SK-N-SH (cell line): Measurements from ENCODE around the gene AKR1C3. TPM values are rescaled to one million over a fixed set of nuclear protein-coding genes. Genes with fewer than 3 reads are reported as not detected.

Experiments used
- CTCF ChIA-PET: fragments of 300-600, 350-600 bp; formaldehyde crosslinking; extraction: SDS; loops from one replicate; lab custom pipeline; 2021; lab: Yijun Ruan, JAX
- POLR2A ChIA-PET: fragments of 350-600 bp; sonication (Branson Sonifier 250); formaldehyde crosslinking; extraction: SDS; loops from one replicate; lab custom pipeline; 2020; ENCODE audit warnings: antibody characterized with exemption, inconsistent platforms; lab: Yijun Ruan, JAX
- DNase-seq: peaks from one replicate; pipeline ENCODE4 v3.0.0; 2012
- H2AFZ ChIP-seq: fragments of 200-600 bp; sonication (generic); 2 replicates; pipeline ENCODE4 v1.8.1; 2016; ENCODE audit warnings: antibody characterized with exemption, mild to moderate bottlenecking, low read depth
- H3F3A ChIP-seq: fragments of 200-600 bp; sonication (generic); replicated peaks from 2 replicates; pipeline ENCODE3; 2016; ENCODE audit warnings: antibody characterized with exemption, mild to moderate bottlenecking; ENCODE audit not compliant: insufficient read depth
- H3K27ac ChIP-seq, 2 experiments: fragments of 200-500 bp in 1 of 2; fragments of 200-600 bp in 1 of 2; sonication (Bioruptor generic) in 1 of 2; sonication (generic), shearing (Covaris generic) in 1 of 2; 2 replicates each; pipeline versions ENCODE4 v1.5.1 to v1.6.1; 2014 to 2016; ENCODE audit warnings: low read depth in 2 of 2, inconsistent platforms in 1 of 2, low read length in 1 of 2, mild to moderate bottlenecking in 1 of 2, mixed read lengths in 1 of 2
- H3K27me3 ChIP-seq: fragments of 200-600 bp; sonication (generic), shearing (Covaris generic); 2 replicates; pipeline ENCODE4 v1.6.1; 2016; ENCODE audit warnings: mixed run types; ENCODE audit not compliant: insufficient read depth
- H3K36me3 ChIP-seq, 2 experiments: fragments of 200-500 bp in 1 of 2; fragments of 200-600 bp in 1 of 2; sonication (Bioruptor generic) in 1 of 2; sonication (generic) in 1 of 2; replicated peaks in 1 of 2; 2 replicates each; pipeline versions ENCODE3 to v1.5.1; 2014 to 2016; ENCODE audit warnings: low read length in 1 of 2, mild to moderate bottlenecking in 1 of 2; ENCODE audit not compliant: insufficient read depth in 2 of 2, control insufficient read depth in 1 of 2
- H3K4me1 ChIP-seq, 2 experiments: fragments of 200-500 bp in 1 of 2; fragments of 200-600 bp in 1 of 2; sonication (Bioruptor generic) in 1 of 2; sonication (generic), shearing (Covaris generic) in 1 of 2; 2 replicates each; pipeline versions ENCODE4 v1.5.1 to v1.6.1; 2014 to 2016; ENCODE audit warnings: low read depth in 1 of 2, low read length in 1 of 2, mixed run types in 1 of 2; ENCODE audit not compliant: insufficient read depth in 2 of 2, control insufficient read depth in 1 of 2
- H3K4me2 ChIP-seq: fragments of 200-600 bp; sonication (generic), shearing (Covaris generic); 2 replicates; pipeline ENCODE4 v1.6.1; 2017; ENCODE audit warnings: mixed run types
- H3K4me3 ChIP-seq, 2 experiments: fragments of 200-500 bp in 1 of 2; fragments of 200-600 bp in 1 of 2; sonication (Bioruptor generic) in 1 of 2; sonication (generic), shearing (Covaris generic) in 1 of 2; 2 replicates each; pipeline versions ENCODE4 v1.5.1 to v1.8.1; 2014 to 2016; ENCODE audit warnings: low read depth in 2 of 2, inconsistent platforms in 1 of 2, low read length in 1 of 2, mild to moderate bottlenecking in 1 of 2, mixed read lengths in 1 of 2, moderate library complexity in 1 of 2
- H3K79me2 ChIP-seq: fragments of 200-600 bp; sonication (generic); 2 replicates; pipeline ENCODE4 v1.8.1; 2017; ENCODE audit warnings: mild to moderate bottlenecking; ENCODE audit not compliant: insufficient read depth
- H3K9ac ChIP-seq: fragments of 200-600 bp; sonication (generic); 2 replicates; pipeline ENCODE4 v1.6.1; 2017; ENCODE audit warnings: mixed run types
- H3K9me2 ChIP-seq: fragments of 200-600 bp; sonication (generic); 2 replicates; pipeline ENCODE4 v1.6.1; 2017; ENCODE audit warnings: mixed run types
- H3K9me3 ChIP-seq: fragments of 200-600 bp; sonication (generic); 2 replicates; pipeline ENCODE4 v1.6.1; 2017; ENCODE audit warnings: mixed run types, mild to moderate bottlenecking, moderate library complexity
- H4K20me1 ChIP-seq: fragments of 200-600 bp; sonication (generic); 2 replicates; pipeline ENCODE4 v1.6.1; 2017; ENCODE audit warnings: mild to moderate bottlenecking, mixed run types; ENCODE audit not compliant: insufficient read depth
- CTCF ChIP-seq: fragments of 200-600 bp; sonication (generic); IDR thresholded peaks from 2 replicates; pipeline ENCODE4 v1.6.1; 2017; ENCODE audit warnings: antibody characterized with exemption, mild to moderate bottlenecking, moderate library complexity
- ELF1 ChIP-seq: IDR thresholded peaks from 2 replicates; pipeline ENCODE4 v1.4.0; 2012
- EZH2phosphoT487 ChIP-seq: fragments of 200-600 bp; sonication (generic); IDR thresholded peaks from 2 replicates; pipeline ENCODE4 v1.6.1; 2017; ENCODE audit warnings: low read depth, mixed run types, mild to moderate bottlenecking, antibody characterized with exemption, moderate library complexity, borderline replicate concordance
- FOSL2 ChIP-seq: IDR thresholded peaks from 2 replicates; pipeline ENCODE4 v1.4.0; 2012; ENCODE audit warnings: low read depth, mild to moderate bottlenecking, moderate library complexity, borderline replicate concordance
- FOXJ3 ChIP-seq: sonication (generic); formaldehyde crosslinking; IDR thresholded peaks from 2 replicates; pipeline ENCODE4 v1.5.1; 2020; ENCODE audit warnings: mild to moderate bottlenecking, missing genetic modification reagents
- FOXM1 ChIP-seq: IDR thresholded peaks from 2 replicates; pipeline ENCODE4 v1.4.0; 2012; ENCODE audit warnings: low read depth, mild to moderate bottlenecking
- GABPA ChIP-seq: IDR thresholded peaks from 2 replicates; pipeline ENCODE4 v1.4.0; 2012; ENCODE audit warnings: low read depth, mild to moderate bottlenecking
- MEF2A ChIP-seq: IDR thresholded peaks from 2 replicates; pipeline ENCODE4 v1.4.0; 2012; ENCODE audit warnings: low read depth, borderline replicate concordance
- NFIC ChIP-seq: IDR thresholded peaks from 2 replicates; pipeline ENCODE4 v1.4.0; 2012; ENCODE audit warnings: borderline replicate concordance
- PBX3 ChIP-seq: IDR thresholded peaks from 2 replicates; pipeline ENCODE4; 2012
- POLR2AphosphoS5 ChIP-seq: IDR thresholded peaks from 2 replicates; pipeline ENCODE4 v1.6.1; 2012; ENCODE audit warnings: low read depth, low read length
- RAD21 ChIP-seq: IDR thresholded peaks from 2 replicates; pipeline ENCODE4 v1.6.1; 2012; ENCODE audit warnings: mild to moderate bottlenecking, low read length
- RCOR1 ChIP-seq: fragments of 150-350 bp; IDR thresholded peaks from 2 replicates; pipeline ENCODE4 v1.6.1; 2017; ENCODE audit warnings: antibody characterized with exemption, low read length
- RFX5 ChIP-seq: IDR thresholded peaks from 2 replicates; pipeline ENCODE4 v1.6.1; 2012; ENCODE audit warnings: mild to moderate bottlenecking, improper control_type of control experiment, low read length
- RXRA ChIP-seq: IDR thresholded peaks from 2 replicates; pipeline ENCODE4 v1.4.0; 2012; ENCODE audit warnings: low read depth, mild to moderate bottlenecking, borderline replicate concordance
- SMC3 ChIP-seq: IDR thresholded peaks from 2 replicates; pipeline ENCODE4 v1.6.1; 2012; ENCODE audit warnings: low read depth, low read length, improper control_type of control experiment
- TCF12 ChIP-seq: IDR thresholded peaks from 2 replicates; pipeline ENCODE4 v1.4.0; 2012
- WGBS: methylation state at CpG from one replicate; pipeline ENCODE4 v1.1.6; 2017; ENCODE audit warnings: low lambda C conversion rate; 5-methylcytosine and 5-hydroxymethylcytosine counted together
- polyA plus RNA-seq, 3 experiments: library from polyadenylated mRNA; depleted of rRNA; stranded (reverse); fragments of >200 nt; gene quantifications; 2 replicates each; pipeline ENCODE4 v1.2.3, GENCODE V29; 2012
- TF ChIP-seq, protein P1 (sequence below): fragments of 150-350 bp; IDR thresholded peaks from 2 replicates; pipeline ENCODE4 v1.6.1; 2017; ENCODE audit warnings: antibody characterized with exemption, low read length, low read depth, borderline replicate concordance
- TF ChIP-seq, protein P2 (sequence below): IDR thresholded peaks from 2 replicates; pipeline ENCODE4 v1.4.0; 2012; ENCODE audit warnings: low read depth
- TF ChIP-seq, protein P3 (sequence below): IDR thresholded peaks from 2 replicates; pipeline ENCODE4 v1.6.1; 2012; ENCODE audit warnings: mild to moderate bottlenecking, low read depth, low read length, moderate library complexity

Gene AKR1C3
- polyA plus RNA-seq, 1 of the 3 experiments (the other 2 are of a cell fraction) = 0.28 TPM

DNA sequence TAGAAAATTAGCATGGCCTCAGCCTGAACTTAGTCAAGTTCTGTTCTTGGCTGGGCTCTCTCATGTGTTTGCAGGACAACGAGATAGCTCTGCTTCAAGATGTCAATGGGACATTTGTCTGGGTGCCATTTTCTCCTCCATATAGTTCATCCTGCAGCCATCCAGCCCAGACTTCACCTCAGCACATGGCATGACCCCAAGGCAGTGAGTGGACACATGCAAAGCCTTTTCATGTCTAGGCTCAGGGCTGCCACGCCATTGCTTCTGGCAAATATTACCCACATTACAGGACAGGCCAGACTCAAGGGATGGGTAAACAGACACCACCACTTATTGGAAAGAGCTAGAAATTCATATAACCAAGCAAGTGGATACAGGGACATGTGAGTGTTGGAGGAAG is 9.3 kb downstream of the AKR1C3 start:
- Histone ChIP-seq H3K27ac (no peak overlapping the region), H3K9me3 (no peaks in the 10 kb centered on the region), H3K79me2 (no peaks in the 10 kb centered on the region), H3K4me1 (no peaks in the 10 kb centered on the region), H3K36me3 (no peaks in the 10 kb centered on the region), H3K9me2 (no peaks in the 10 kb centered on the region), H3K4me2 (no peak overlapping the region), H3K9ac (no peak overlapping the region), H3F3A (no peaks in the 10 kb centered on the region), H3K27me3 (no peaks in the 10 kb centered on the region), H4K20me1 (no peaks in the 10 kb centered on the region), H3K4me3 (no peak overlapping the region), H2AFZ (no peak overlapping the region)
- no peak for DNase-seq
- TF ChIP-seq FOSL2 (no peak), EZH2phosphoT487 (no peak), RFX5 (no peak), ELF1 (no peak), RXRA (no peak), TCF12 (no peak), NFIC (no peak), FOXM1 (no peak), POLR2AphosphoS5 (no peak), FOXJ3 (CRISPR knock-in tag) (no peak), SMC3 (no peak), PBX3 (no peak), RAD21 (no peak), GABPA (no peak), MEF2A (no peak), RCOR1 (no peak), CTCF (no peak)
- TF ChIP-seq, protein P1, sequence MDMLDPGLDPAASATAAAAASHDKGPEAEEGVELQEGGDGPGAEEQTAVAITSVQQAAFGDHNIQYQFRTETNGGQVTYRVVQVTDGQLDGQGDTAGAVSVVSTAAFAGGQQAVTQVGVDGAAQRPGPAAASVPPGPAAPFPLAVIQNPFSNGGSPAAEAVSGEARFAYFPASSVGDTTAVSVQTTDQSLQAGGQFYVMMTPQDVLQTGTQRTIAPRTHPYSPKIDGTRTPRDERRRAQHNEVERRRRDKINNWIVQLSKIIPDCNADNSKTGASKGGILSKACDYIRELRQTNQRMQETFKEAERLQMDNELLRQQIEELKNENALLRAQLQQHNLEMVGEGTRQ = no peak
- TF ChIP-seq, protein P2, sequence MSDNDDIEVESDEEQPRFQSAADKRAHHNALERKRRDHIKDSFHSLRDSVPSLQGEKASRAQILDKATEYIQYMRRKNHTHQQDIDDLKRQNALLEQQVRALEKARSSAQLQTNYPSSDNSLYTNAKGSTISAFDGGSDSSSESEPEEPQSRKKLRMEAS = no peak
- TF ChIP-seq, protein P3, sequence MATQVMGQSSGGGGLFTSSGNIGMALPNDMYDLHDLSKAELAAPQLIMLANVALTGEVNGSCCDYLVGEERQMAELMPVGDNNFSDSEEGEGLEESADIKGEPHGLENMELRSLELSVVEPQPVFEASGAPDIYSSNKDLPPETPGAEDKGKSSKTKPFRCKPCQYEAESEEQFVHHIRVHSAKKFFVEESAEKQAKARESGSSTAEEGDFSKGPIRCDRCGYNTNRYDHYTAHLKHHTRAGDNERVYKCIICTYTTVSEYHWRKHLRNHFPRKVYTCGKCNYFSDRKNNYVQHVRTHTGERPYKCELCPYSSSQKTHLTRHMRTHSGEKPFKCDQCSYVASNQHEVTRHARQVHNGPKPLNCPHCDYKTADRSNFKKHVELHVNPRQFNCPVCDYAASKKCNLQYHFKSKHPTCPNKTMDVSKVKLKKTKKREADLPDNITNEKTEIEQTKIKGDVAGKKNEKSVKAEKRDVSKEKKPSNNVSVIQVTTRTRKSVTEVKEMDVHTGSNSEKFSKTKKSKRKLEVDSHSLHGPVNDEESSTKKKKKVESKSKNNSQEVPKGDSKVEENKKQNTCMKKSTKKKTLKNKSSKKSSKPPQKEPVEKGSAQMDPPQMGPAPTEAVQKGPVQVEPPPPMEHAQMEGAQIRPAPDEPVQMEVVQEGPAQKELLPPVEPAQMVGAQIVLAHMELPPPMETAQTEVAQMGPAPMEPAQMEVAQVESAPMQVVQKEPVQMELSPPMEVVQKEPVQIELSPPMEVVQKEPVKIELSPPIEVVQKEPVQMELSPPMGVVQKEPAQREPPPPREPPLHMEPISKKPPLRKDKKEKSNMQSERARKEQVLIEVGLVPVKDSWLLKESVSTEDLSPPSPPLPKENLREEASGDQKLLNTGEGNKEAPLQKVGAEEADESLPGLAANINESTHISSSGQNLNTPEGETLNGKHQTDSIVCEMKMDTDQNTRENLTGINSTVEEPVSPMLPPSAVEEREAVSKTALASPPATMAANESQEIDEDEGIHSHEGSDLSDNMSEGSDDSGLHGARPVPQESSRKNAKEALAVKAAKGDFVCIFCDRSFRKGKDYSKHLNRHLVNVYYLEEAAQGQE = no peak
- WGBS = 9% methylated on average over 2 of the region's 2 CpGs
- ChIA-PET POLR2A (no interaction called here), CTCF (no interaction called here)
